HEK293T (cell line): ENCODE measurements around the gene MTMR10.

Experiments used
- CTCF ChIA-PET: fragments of 350-600 bp; formaldehyde crosslinking; extraction: SDS; loops from one replicate; lab custom pipeline; 2021; ENCODE audit warnings: antibody characterized with exemption, inconsistent platforms; lab: Yijun Ruan, JAX
- POLR2A ChIA-PET: fragments of 350-600 bp; formaldehyde crosslinking; extraction: SDS; loops from one replicate; lab custom pipeline; 2020; ENCODE audit warnings: antibody characterized with exemption, inconsistent platforms; lab: Yijun Ruan, JAX
- DNase-seq: peaks from one replicate; pipeline ENCODE4 v3.0.0; 2012; ENCODE audit warnings: mixed read lengths; ENCODE audit errors: extremely low spot score
- ARNT ChIP-seq: fragments of 450-650 bp; IDR thresholded peaks from 2 replicates; pipeline ENCODE4 v1.6.1; 2017; ENCODE audit warnings: mild to moderate bottlenecking
- BHLHE40 ChIP-seq: fragments of 450-650 bp; IDR thresholded peaks from 2 replicates; pipeline ENCODE4 v1.6.1; 2016; ENCODE audit warnings: mild to moderate bottlenecking, moderate library complexity, borderline replicate concordance
- CTBP1 ChIP-seq: fragments of 450-650 bp; IDR thresholded peaks from 2 replicates; pipeline ENCODE4 v1.6.1; 2016; ENCODE audit warnings: borderline replicate concordance
- ELF4 ChIP-seq: fragments of 450-650 bp; IDR thresholded peaks from 2 replicates; pipeline ENCODE4 v1.6.1; 2017; ENCODE audit warnings: antibody characterized with exemption
- FOXA1 ChIP-seq: fragments of 450-650 bp; IDR thresholded peaks from 2 replicates; pipeline ENCODE4 v1.6.1; 2016; ENCODE audit warnings: mild to moderate bottlenecking
- FOXK2 ChIP-seq: fragments of 450-650 bp; IDR thresholded peaks from 2 replicates; pipeline ENCODE4 v1.6.1; 2016; ENCODE audit warnings: mild to moderate bottlenecking
- FOXM1 ChIP-seq: fragments of 450-650 bp; IDR thresholded peaks from 2 replicates; pipeline ENCODE4 v1.6.1; 2017; ENCODE audit warnings: mild to moderate bottlenecking, borderline replicate concordance
- HDGF ChIP-seq: fragments of 450-650 bp; IDR thresholded peaks from 2 replicates; pipeline ENCODE4 v1.6.1; 2017; ENCODE audit warnings: antibody characterized with exemption, borderline replicate concordance
- L3MBTL2 ChIP-seq: fragments of 450-650 bp; conservative IDR thresholded peaks from 2 replicates; pipeline ENCODE4 v1.6.1; 2016; ENCODE audit warnings: mild to moderate bottlenecking
- LEF1 ChIP-seq: fragments of 450-650 bp; IDR thresholded peaks from 2 replicates; pipeline ENCODE4 v1.6.1; 2017; ENCODE audit warnings: mild to moderate bottlenecking, borderline replicate concordance
- NFRKB ChIP-seq: fragments of 450-650 bp; IDR thresholded peaks from 2 replicates; pipeline ENCODE4 v1.6.1; 2016; ENCODE audit warnings: mild to moderate bottlenecking, moderate library complexity
- PKNOX1 ChIP-seq: fragments of 450-650 bp; IDR thresholded peaks from 2 replicates; pipeline ENCODE4 v1.6.1; 2016
- SP1 ChIP-seq: fragments of 450-650 bp; IDR thresholded peaks from 2 replicates; pipeline ENCODE4 v1.6.1; 2017
- SUZ12 ChIP-seq: fragments of 450-650 bp; IDR thresholded peaks from 2 replicates; pipeline ENCODE4 v1.6.1; 2016; ENCODE audit warnings: mild to moderate bottlenecking
- TARDBP ChIP-seq: fragments of 450-650 bp; IDR thresholded peaks from 2 replicates; pipeline ENCODE4 v1.6.1; 2016
- ZNF384 ChIP-seq: fragments of 450-650 bp; IDR thresholded peaks from 2 replicates; pipeline ENCODE4 v1.6.1; 2016

Gene MTMR10

GRCh38 chr15:30929982-30930381 lies 61.4 kb downstream of the MTMR10 start:
- no peak for DNase-seq
- TF ChIP-seq HDGF, result no peak
- no peak for TF ChIP-seq SUZ12
- no peak for TF ChIP-seq FOXM1
- TF ChIP-seq LEF1, result no peak
- TF ChIP-seq PKNOX1, result no peak
- TF ChIP-seq BHLHE40, result no peak
- TF ChIP-seq FOXK2, result no peak
- no peak for TF ChIP-seq CTBP1
- TF ChIP-seq NFRKB, result no peak
- no peak for TF ChIP-seq FOXA1
- TF ChIP-seq L3MBTL2, result no peak
- no peak for TF ChIP-seq TARDBP
- no peak for TF ChIP-seq SP1
- TF ChIP-seq ARNT, result no peak
- no peak for TF ChIP-seq ELF4
- TF ChIP-seq ZNF384, result no peak
- CTCF ChIA-PET, result no interaction called here
- POLR2A ChIA-PET, result no interaction called here

DNA sequence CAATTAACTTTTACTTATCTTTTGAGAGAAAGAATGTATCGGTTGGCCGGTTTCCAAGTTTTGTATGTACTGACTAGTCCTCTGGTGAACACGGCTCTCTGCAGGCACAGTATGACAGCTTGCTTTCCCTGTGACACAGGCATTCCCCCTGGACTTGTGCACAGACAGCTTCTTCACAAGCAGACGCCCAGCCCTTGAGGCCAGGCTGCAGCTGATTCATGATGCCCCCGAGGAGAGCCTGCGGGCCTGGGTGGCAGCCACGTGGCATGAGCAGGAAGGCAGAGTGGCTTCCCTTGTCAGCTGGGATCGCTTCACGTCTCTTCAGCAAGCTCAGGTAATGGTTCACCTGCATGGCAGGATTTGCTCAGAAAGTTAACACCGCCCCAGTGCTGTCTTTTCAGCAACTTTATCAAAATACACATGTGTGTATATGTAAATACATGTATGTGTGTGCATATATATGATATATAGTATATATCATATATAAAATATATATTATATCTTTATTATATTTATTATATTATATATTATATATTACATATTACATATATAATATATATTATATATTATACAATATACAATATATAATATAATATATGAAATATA lies 62.3 kb downstream of the MTMR10 start:
- no peak for DNase-seq

DNA sequence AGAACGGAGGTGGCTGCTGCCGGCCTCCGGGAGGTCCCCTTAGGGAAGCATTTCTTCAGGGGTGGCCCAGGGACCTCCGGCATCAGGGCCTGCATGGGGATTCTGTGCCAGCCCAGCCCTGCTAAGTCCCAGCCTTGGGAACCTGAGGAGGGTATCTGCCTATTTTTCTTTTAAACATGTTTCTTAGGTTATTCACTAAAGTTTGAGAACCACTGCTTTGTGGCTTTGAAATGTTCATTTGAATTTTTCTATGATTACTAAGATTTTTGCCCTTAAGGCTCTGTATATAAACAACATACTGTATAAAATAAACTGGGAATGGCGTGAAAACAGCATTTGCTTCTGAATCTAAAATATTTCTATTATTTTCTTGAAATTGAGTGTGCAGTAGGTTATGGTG lies 63.4 kb downstream of the MTMR10 start:
- POLR2A ChIA-PET, result no interaction called here
- TF ChIP-seq ARNT (no peak), PKNOX1 (no peak), NFRKB (no peak), L3MBTL2 (no peak), TARDBP (no peak), SUZ12 (no peak), HDGF (no peak), LEF1 (no peak), FOXA1 (no peak), FOXK2 (no peak), SP1 (no peak)
- CTCF ChIA-PET, result no interaction called here
- no peak for DNase-seq

More for the DNA sequence above, 62.3 kb downstream of the MTMR10 start:
- ChIA-PET POLR2A (no interaction called here), CTCF (no interaction called here)
- TF ChIP-seq ARNT (no peak), BHLHE40 (no peak)

DNA sequence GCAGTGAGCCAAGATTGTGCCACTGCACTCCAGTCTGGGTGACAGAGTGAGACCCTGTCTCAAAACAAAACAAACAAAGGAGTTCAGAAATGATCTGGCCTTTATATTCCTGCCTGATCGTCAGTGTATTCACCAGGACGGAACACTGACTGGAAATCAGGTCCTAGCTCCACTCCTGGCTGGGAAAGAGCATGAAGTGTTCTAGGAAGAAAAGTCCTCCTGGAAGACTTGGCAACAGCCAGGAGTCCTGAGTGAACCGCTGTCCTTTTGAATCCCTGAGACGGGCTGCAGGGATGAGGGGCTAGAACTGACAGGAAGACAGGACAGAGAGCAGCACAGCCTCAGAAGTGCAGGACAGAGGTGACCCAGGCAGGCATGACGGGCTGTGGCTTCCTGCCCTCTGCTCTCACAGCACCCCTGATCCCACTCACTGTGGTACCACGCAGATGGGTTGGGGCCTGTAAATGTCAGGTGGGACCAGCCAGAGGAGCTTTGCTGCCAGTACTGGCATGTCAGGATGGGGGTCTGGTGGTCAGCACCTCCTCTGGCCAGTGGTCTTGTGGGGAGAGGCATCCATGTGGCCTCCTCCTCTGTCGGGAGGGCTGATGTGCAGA lies 64.2 kb downstream of the MTMR10 start:
- POLR2A ChIA-PET, result no interaction called here
- DNase-seq, result no peak
- CTCF ChIA-PET, result no interaction called here

DNA sequence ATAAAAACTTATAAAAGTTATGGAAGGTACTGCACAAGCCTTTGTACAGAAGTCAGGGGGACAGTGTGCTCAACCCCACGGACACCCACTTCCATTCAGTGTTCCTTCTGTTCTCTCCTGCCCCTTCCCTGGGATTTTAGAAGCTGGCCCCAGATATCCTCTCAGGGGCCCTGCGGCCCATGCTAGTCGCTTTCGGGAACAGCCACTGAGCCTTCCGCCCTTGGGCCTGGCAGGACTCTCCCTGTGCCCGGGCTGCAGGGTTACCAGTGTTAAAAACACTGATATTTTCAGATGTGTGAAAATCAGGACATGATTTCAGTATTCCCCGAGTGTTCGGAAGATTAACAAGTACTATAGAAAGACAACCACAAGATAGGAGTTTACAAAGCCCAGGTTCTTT lies 65.3 kb downstream of the MTMR10 start:
- TF ChIP-seq FOXK2 (no peak), TARDBP (no peak), BHLHE40 (no peak), CTBP1 (no peak), SUZ12 (no peak), NFRKB (no peak), FOXM1 (no peak), L3MBTL2 (no peak), PKNOX1 (no peak), FOXA1 (no peak)
- ChIA-PET POLR2A (no interaction called here), CTCF (no interaction called here)
- DNase-seq, result no peak

More for the DNA sequence above, 64.2 kb downstream of the MTMR10 start:
- TF ChIP-seq CTBP1 (no peak), L3MBTL2 (no peak), FOXM1 (no peak), NFRKB (no peak), ZNF384 (no peak), SP1 (no peak), SUZ12 (no peak), FOXK2 (no peak), HDGF (no peak), ELF4 (no peak), LEF1 (no peak), ARNT (no peak), BHLHE40 (no peak)

- DNase-seq, result no peak
- ChIA-PET POLR2A (no interaction called here), CTCF (no interaction called here)
- TF ChIP-seq FOXM1, result no peak
- TF ChIP-seq NFRKB, result no peak
- TF ChIP-seq ZNF384, result no peak
- TF ChIP-seq SUZ12, result no peak
- TF ChIP-seq CTBP1, result no peak
- TF ChIP-seq FOXA1, result no peak
- TF ChIP-seq L3MBTL2, result no peak
- TF ChIP-seq BHLHE40, result no peak
- TF ChIP-seq FOXK2, result no peak
- TF ChIP-seq PKNOX1, result no peak
- no peak for TF ChIP-seq SP1
- TF ChIP-seq HDGF, result no peak
These were observed 65.7 kb downstream of the MTMR10 start for GRCh38 chr15:30925686-30926085.
